ENCODE measurements around the gene CDX1.

Gene CDX1

GRCh38 chr5:150173161-150173560 is 6.6 kb downstream of the CDX1 start:
- in situ Hi-C loops (cut with MboI; ENCODE audit: low sequenced_read_pairs, unreplicated experiment), result no loop called here
- TF ChIP-seq, protein P1, sequence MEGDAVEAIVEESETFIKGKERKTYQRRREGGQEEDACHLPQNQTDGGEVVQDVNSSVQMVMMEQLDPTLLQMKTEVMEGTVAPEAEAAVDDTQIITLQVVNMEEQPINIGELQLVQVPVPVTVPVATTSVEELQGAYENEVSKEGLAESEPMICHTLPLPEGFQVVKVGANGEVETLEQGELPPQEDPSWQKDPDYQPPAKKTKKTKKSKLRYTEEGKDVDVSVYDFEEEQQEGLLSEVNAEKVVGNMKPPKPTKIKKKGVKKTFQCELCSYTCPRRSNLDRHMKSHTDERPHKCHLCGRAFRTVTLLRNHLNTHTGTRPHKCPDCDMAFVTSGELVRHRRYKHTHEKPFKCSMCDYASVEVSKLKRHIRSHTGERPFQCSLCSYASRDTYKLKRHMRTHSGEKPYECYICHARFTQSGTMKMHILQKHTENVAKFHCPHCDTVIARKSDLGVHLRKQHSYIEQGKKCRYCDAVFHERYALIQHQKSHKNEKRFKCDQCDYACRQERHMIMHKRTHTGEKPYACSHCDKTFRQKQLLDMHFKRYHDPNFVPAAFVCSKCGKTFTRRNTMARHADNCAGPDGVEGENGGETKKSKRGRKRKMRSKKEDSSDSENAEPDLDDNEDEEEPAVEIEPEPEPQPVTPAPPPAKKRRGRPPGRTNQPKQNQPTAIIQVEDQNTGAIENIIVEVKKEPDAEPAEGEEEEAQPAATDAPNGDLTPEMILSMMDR (IDR thresholded peaks at IDR 0.05; ENCODE audit: borderline replicate concordance, control extremely low read depth, extremely low read depth, insufficient read depth, missing control alignments), result no peak
- no peak for DNase-seq (ENCODE audit: low spot score)

GRCh38 chr5:150174285-150174684 is 7.7 kb downstream of the CDX1 start:
- in situ Hi-C loops (cut with MboI; ENCODE audit: low sequenced_read_pairs, unreplicated experiment), result no loop called here
- no peak for DNase-seq (ENCODE audit: low spot score)
- TF ChIP-seq, protein P1 (IDR thresholded peaks at IDR 0.05; ENCODE audit: borderline replicate concordance, control extremely low read depth, extremely low read depth, insufficient read depth, missing control alignments), result no peak

DNA sequence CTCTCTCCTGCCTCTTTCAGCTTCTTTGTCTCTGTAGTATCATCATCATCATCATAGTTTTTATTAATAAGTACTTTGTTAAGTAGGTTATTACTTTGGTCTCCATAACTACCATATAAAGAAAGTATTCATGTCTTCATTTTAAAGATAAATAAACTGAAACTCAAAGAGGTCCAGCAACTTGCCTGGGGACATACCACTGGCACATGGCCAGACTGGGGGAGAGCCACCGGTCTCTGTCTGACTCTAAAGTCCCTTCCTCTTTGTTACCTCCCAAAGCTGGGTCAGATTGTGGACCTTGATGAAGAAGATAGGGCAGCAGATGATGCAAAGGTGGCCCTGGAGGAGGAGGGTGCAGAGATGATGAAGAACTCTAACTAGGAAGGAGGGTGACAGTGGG is 8.5 kb downstream of the CDX1 start:
- TF ChIP-seq, protein P1 (IDR thresholded peaks at IDR 0.05; ENCODE audit: borderline replicate concordance, control extremely low read depth, extremely low read depth, insufficient read depth, missing control alignments), result no peak
- DNase-seq (ENCODE audit: low spot score), result no peak
- in situ Hi-C loops (cut with MboI; ENCODE audit: low sequenced_read_pairs, unreplicated experiment), result no loop called here

DNA sequence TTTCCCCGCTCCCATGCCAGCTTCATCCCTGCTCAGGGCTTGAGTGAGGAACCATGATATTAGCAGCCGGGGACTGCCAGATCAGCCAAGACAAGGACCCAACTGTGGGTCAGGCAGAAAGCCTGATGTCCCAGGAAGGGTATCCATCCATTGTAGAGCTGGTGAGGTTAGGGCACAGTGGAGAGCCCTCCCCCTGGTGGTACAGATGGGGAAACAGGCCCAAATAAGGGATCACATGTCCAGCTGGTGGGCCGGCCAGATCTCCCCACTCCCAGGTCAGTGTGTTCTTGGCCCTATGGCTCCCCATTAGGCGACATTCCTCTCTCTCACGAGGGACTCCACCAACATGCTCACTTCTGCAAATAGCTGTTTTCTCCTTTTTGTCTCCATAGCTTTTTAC is 9.0 kb downstream of the CDX1 start:
- in situ Hi-C loops (cut with MboI; ENCODE audit: low sequenced_read_pairs, unreplicated experiment), result no loop called here
- TF ChIP-seq, protein P1 (IDR thresholded peaks at IDR 0.05; ENCODE audit: borderline replicate concordance, control extremely low read depth, extremely low read depth, insufficient read depth, missing control alignments), result no peak

GRCh38 chr5:150176745-150177477 is 10.3 kb downstream of the CDX1 start:
- no peak for DNase-seq (ENCODE audit: low spot score)
- TF ChIP-seq, protein P1 (IDR thresholded peaks at IDR 0.05; ENCODE audit: borderline replicate concordance, control extremely low read depth, extremely low read depth, insufficient read depth, missing control alignments), result no peak
- in situ Hi-C loops (cut with MboI; ENCODE audit: low sequenced_read_pairs, unreplicated experiment), result no loop called here

More for the DNA sequence above, 9.0 kb downstream of the CDX1 start:
- peak; percentile 68 for DNase-seq (ENCODE audit: low spot score)

GRCh38 chr5:150177721-150178120 is 11.1 kb downstream of the CDX1 start:
- TF ChIP-seq, protein P1 (IDR thresholded peaks at IDR 0.05; ENCODE audit: borderline replicate concordance, control extremely low read depth, extremely low read depth, insufficient read depth, missing control alignments), result no peak
- in situ Hi-C loops (cut with MboI; ENCODE audit: low sequenced_read_pairs, unreplicated experiment), result no loop called here
- no peak for DNase-seq (ENCODE audit: low spot score)
